Ishikawa (cell line): Measurements from ENCODE around the gene FAM98C.

Experiments used
- CEBPB ChIP-seq: IDR thresholded peaks from 2 replicates; pipeline ENCODE4 v1.6.1; 2012
- EGR1 ChIP-seq: IDR thresholded peaks from 2 replicates; pipeline ENCODE4 v1.6.1; 2012
- EP300 ChIP-seq: IDR thresholded peaks from 2 replicates; pipeline ENCODE4 v1.6.1; 2012; ENCODE audit warnings: borderline replicate concordance
- FOXM1 ChIP-seq: IDR thresholded peaks from 2 replicates; pipeline ENCODE4 v1.6.1; 2012; ENCODE audit warnings: low read depth, borderline replicate concordance
- MAX ChIP-seq: IDR thresholded peaks from 2 replicates; pipeline ENCODE4 v1.6.1; 2012
- NFIC ChIP-seq: IDR thresholded peaks from 2 replicates; pipeline ENCODE4 v1.6.1; 2012
- RAD21 ChIP-seq: IDR thresholded peaks from 2 replicates; pipeline ENCODE4 v1.6.1; 2012; ENCODE audit warnings: low read depth
- REST ChIP-seq: IDR thresholded peaks from 2 replicates; pipeline ENCODE4 v1.6.1; 2012; ENCODE audit warnings: low read depth, mild to moderate bottlenecking
- TAF1 ChIP-seq: IDR thresholded peaks from 2 replicates; pipeline ENCODE4 v1.6.1; 2012; ENCODE audit warnings: low read depth, mild to moderate bottlenecking
- TCF12 ChIP-seq: IDR thresholded peaks from 2 replicates; pipeline ENCODE4 v1.6.1; 2012; ENCODE audit warnings: low read depth
- TEAD4 ChIP-seq: IDR thresholded peaks from 2 replicates; pipeline ENCODE4 v1.6.1; 2012
- YY1 ChIP-seq: IDR thresholded peaks from 2 replicates; pipeline ENCODE4 v1.6.1; 2012; ENCODE audit warnings: low read depth
- ZBTB7A ChIP-seq: IDR thresholded peaks from 2 replicates; pipeline ENCODE4 v1.6.1; 2012; ENCODE audit warnings: low read depth
- TF ChIP-seq, protein P1 (sequence below): IDR thresholded peaks from 2 replicates; pipeline ENCODE4 v1.6.1; 2012

The FAM98C gene

DNA sequence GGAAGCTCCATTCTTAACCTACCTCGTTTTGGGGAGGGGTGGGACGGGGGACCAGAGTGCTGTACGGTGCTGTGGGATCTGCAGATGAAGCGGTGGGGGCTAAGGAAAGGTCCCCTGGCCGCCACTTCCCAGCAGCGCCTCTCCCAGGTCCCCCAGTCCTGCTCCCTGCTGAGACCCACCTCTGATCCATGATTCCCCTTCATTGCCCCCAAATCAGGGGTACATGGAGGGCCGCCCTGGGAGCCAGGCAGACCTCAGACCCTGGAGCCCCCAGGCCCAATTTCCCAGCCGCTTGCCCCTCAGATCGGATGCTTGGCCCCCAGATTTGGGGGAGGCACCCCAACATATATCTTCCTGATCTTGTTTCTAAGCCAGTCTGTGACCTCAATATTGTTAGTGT is 3.8 kb upstream of the FAM98C start:
- TF ChIP-seq NFIC (no peak), MAX (no peak), EP300 (no peak), REST (no peak), FOXM1 (no peak)

- TF ChIP-seq RAD21 (no peak), YY1 (no peak), EP300 (no peak)
Observed at GRCh38 chr19:38399537-38399936, 3.4 kb upstream of the FAM98C start.

- TF ChIP-seq MAX (no peak), TAF1 (no peak), CEBPB (no peak), FOXM1 (no peak), YY1 (no peak), TCF12 (no peak), RAD21 (no peak), REST (no peak), TEAD4 (no peak), ZBTB7A (no peak)
- TF ChIP-seq, protein P1, sequence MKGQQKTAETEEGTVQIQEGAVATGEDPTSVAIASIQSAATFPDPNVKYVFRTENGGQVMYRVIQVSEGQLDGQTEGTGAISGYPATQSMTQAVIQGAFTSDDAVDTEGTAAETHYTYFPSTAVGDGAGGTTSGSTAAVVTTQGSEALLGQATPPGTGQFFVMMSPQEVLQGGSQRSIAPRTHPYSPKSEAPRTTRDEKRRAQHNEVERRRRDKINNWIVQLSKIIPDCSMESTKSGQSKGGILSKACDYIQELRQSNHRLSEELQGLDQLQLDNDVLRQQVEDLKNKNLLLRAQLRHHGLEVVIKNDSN: no peak
Observed at GRCh38 chr19:38400361-38400760, 2.5 kb upstream of the FAM98C start.

DNA sequence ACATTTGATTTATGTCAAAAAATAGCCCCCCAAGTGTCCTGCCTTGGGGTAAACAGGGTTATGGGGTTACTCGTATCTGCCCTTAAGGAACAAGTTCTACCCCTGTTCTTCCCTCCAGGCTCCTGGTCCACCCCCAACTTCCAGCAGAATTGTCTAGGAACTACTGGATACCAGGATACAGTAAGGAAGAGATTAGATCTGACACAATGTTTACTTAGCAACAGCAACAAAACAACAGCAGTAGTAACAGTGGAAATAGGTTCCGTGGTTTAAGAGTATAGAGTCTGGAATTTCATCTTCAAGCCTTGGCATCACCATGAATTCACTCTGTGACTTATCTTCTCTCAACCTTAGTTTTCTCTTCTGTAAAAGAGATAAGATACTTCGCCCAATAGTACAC is 1.7 kb upstream of the FAM98C start:
- TF ChIP-seq YY1 (no peak), EGR1 (no peak), ZBTB7A (no peak), MAX (no peak)
- TF ChIP-seq, protein P1: no peak

GRCh38 chr19:38402623-38402966 is 298 bp upstream of the FAM98C start:
- TF ChIP-seq EGR1: no peak
- TF ChIP-seq TCF12: no peak
- TF ChIP-seq, protein P1: no peak
- no peak for TF ChIP-seq TAF1
- TF ChIP-seq REST: no peak

GRCh38 chr19:38404858-38405257 is 2.0 kb downstream of the FAM98C start:
- TF ChIP-seq, protein P1: no peak
- TF ChIP-seq YY1 (no peak), EP300 (no peak), REST (no peak), ZBTB7A (no peak), TEAD4 (no peak)
